Subcutaneous adipose tissue (tissue), 4 donors: ENCODE data around the gene THBS2. TPM values are rescaled to one million over a fixed set of nuclear protein-coding genes. Genes with fewer than 3 reads are reported as not detected.

ENCODE experiments used
- CTCF ChIP-seq: fragments of 450-650 bp; IDR thresholded peaks from one replicate; pipeline ENCODE4 v1.5.1; 2016; ENCODE audit warnings: low read depth, mild to moderate bottlenecking, control low read depth, antibody characterized with exemption, moderate library complexity
- total RNA-seq, 4 donors: library from RNA; depleted of rRNA; stranded (reverse); fragments of >200 nt; gene quantifications; one replicate each; pipeline ENCODE4 v1.1.0, GENCODE V29; 2016

THBS2 gene
- total RNA-seq, 4 donors from 2014 or later = 43.5 to 97.0 (median 89.0) TPM

DNA sequence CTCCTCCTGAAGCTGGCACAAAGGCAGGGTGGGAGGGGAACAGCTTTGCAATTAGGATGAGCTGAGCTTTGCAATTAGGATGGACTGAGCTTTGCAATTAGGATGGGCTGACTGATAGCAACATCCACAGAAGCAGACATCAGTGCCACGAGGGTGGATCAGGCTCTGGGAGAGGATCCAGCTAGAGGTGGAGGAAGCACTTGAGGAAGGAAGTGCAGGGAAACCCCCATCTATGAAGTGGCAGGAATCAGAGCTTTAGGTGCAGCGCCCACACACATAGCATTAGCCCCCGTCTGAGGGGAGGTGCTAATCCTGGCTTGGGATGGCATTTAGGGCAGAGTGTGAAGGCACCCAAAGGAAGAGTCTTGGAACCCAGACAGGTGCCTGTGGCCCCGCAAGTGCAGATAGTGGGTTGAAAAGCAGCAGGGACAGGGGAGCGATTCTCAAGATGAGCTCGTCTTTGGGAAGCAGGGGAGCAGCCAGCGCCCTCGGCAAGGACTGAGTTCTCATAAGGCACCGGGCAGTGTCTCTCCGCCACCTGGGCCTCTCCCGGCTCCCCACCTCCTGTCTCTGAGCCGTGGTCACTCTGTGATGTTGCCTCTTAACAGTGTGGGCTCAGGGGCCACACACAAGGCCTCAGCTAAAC is 12.0 kb upstream of the THBS2 start:
- TF ChIP-seq CTCF = no peak

GRCh38 chr6:169263836-169264608 is 10.4 kb upstream of the THBS2 start:
- no peak for TF ChIP-seq CTCF

DNA sequence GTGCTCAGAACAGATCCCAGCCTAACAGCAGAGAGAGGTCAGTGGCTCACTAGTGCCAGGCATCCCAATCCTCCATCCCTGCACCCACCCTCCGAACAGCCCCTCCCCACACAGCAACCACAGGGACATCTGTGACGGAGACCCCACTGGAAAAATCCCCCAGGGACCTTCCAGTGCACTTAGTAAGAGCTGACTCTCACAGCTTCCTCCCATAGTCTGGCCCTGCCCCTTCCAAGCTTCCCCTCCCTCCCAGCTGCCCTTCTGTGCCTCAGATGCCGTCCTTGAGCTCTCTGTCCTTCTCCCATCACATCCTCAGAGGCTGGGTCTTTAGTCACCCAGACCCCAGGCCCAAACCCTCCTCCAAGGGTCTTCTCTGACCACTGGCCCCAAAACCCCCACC is 9.7 kb upstream of the THBS2 start:
- TF ChIP-seq CTCF = no peak

DNA sequence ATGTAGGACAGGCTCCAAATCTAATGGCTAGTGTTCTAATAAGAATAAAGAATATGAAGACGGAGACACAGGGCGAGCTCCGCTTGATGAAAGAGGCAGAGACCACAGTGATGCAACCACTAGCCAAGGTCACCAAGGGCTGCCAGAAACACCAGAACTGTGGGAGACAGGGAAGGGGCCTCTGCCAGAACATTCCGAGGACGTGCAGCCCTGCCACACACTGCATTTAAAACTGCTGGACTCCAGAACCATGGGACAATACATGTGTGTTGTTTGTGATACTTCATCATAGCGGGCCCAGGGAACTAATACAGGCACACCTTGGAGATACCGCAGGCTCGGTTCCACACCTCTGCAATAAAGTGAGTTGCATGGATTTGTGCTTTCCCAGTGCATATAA is 2.9 kb upstream of the THBS2 start:
- no peak for TF ChIP-seq CTCF

GRCh38 chr6:169256061-169256460 is 2.4 kb upstream of the THBS2 start:
- TF ChIP-seq CTCF = no peak

DNA sequence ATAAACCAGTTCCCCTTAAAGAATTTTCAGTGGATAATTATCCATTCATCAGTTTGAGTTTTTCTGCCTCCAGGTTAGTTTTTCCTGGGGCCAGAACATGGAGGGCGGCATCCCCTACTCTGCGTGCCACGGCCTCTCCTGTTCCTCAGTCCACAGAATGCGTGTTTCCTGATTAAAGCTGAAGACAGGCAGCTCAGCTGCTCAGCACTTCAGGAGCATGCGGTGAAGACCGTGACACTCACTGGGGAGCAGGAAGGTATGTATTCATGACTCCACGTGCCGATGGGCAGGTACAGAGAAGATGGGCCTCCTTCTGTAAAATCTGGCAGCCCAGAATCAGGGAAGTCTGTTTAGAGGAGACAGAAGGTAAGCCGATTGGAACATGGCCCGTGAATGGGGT is 2.0 kb upstream of the THBS2 start:
- no peak for TF ChIP-seq CTCF

DNA sequence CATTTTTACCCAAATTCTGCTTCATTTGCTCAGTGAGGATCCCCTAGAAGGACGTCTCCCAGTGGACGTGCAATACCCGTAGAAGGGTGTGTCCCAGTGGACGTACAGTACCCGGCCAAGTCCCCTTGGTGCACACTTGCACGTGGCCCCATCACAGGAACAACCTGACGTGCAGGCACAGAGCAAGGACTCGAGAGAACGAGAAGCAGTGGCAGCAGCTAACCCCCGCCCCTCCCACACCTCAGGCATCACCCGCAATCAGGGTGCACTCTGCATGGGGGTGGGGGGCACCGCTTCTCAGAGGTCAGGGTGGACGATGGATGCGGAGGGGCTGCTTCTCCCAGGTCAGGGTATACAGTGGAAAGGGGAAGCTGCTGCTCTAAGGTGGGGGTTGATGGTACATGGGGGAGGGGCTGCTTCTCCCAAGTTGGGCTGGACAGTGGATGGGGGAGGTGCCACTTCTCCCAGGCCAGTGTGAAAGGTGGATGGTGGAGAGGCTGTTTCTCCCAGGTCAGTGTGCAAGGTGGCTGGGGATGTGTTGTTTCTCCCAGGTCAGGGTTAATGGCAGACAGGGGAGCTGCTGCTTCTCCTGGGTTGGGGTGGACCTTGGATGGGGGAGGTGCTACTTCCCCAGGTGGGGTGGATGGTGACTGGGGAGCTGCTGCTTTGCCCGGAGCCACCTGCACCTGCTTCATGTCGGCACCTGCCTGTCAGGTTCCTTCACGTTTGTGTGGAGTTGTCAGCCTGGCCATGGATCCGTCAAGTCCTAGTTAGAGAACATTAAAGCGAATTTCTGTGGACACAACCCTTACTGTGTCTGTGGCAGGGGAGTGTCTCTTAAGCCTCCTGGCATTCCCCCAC is 1.0 kb upstream of the THBS2 start:
- TF ChIP-seq CTCF = no peak
